Nephron progenitor cell (in vitro differentiated cells): ENCODE measurements around the gene ECEL1.

Experiments
- DNase-seq: peaks from one replicate; pipeline ENCODE4 v3.0.0; 2021
- H3K27ac Mint-ChIP-seq: 2 replicates; pipeline ENCODE4 v1.8.0; 2021; ENCODE audit warnings: mild to moderate bottlenecking, moderate library complexity, mixed read lengths
- H3K27me3 Mint-ChIP-seq: 2 replicates; pipeline ENCODE4 v1.8.0; 2021; ENCODE audit warnings: mild to moderate bottlenecking, low read depth, mixed read lengths; ENCODE audit not compliant: poor library complexity
- H3K36me3 Mint-ChIP-seq: 2 replicates; pipeline ENCODE4 v1.8.0; 2021; ENCODE audit warnings: low read depth, mixed read lengths
- H3K4me1 Mint-ChIP-seq: 2 replicates; pipeline ENCODE4 v1.8.0; 2021; ENCODE audit warnings: mixed read lengths
- H3K4me3 Mint-ChIP-seq: 2 replicates; pipeline ENCODE4 v1.8.0; 2021; ENCODE audit warnings: mild to moderate bottlenecking, moderate library complexity, mixed read lengths
- H3K9me3 Mint-ChIP-seq: 2 replicates; pipeline ENCODE4 v1.8.0; 2021; ENCODE audit warnings: mild to moderate bottlenecking, moderate library complexity, mixed read lengths
- CTCF ChIP-seq: fragments of 200-600 bp; sonication (generic); IDR thresholded peaks from 2 replicates; pipeline ENCODE4 v1.5.0; 2021; ENCODE audit warnings: antibody characterized with exemption

ECEL1 gene

GRCh38 chr2:232466221-232466620 lies 21.4 kb downstream of the ECEL1 start:
- Mint-ChIP-seq H3K27me3 (peaks cover 41% of the 10 kb centered on the region), H3K4me1 (peaks cover 5% of the 10 kb centered on the region), H3K27ac (no peak overlapping the region), H3K9me3 (peaks cover 8% of the 10 kb centered on the region), H3K4me3 (no peak overlapping the region), H3K36me3 (no peaks in the 10 kb centered on the region)
- no peak for TF ChIP-seq CTCF
- no peak for DNase-seq

- no peak for DNase-seq
- Mint-ChIP-seq H3K36me3 (no peaks in the 10 kb centered on the region), H3K9me3 (peaks cover 4% of the 10 kb centered on the region), H3K27ac (no peak overlapping the region), H3K4me3 (no peak overlapping the region), H3K27me3 (peaks cover 34% of the 10 kb centered on the region), H3K4me1 (peaks cover 5% of the 10 kb centered on the region)
- TF ChIP-seq CTCF = no peak
Observed at GRCh38 chr2:232465061-232465460, 22.6 kb downstream of the ECEL1 start.

- H3K36me3 Mint-ChIP-seq = no peaks in the 10 kb centered on the region
- H3K9me3 Mint-ChIP-seq = peaks cover 4% of the 10 kb centered on the region
- no peak overlapping the region for H3K27ac Mint-ChIP-seq
- H3K4me1 Mint-ChIP-seq = peaks cover 5% of the 10 kb centered on the region
- peaks cover 39% of the 10 kb centered on the region for H3K27me3 Mint-ChIP-seq
- H3K4me3 Mint-ChIP-seq = no peak overlapping the region
- DNase-seq = no peak
- no peak for TF ChIP-seq CTCF
Observed at GRCh38 chr2:232464544-232464885, 23.1 kb downstream of the ECEL1 start.

GRCh38 chr2:232463701-232464543 lies 23.7 kb downstream of the ECEL1 start:
- H3K4me1 Mint-ChIP-seq = peaks cover 5% of the 10 kb centered on the region
- TF ChIP-seq CTCF = no peak
- no peak for DNase-seq

GRCh38 chr2:232460171-232460570 lies 27.5 kb downstream of the ECEL1 start:
- TF ChIP-seq CTCF = no peak
- peaks cover 44% of the 10 kb centered on the region for H3K27me3 Mint-ChIP-seq
- H3K4me1 Mint-ChIP-seq = peaks cover 5% of the 10 kb centered on the region
- no peak overlapping the region for H3K4me3 Mint-ChIP-seq
- no peaks in the 10 kb centered on the region for H3K9me3 Mint-ChIP-seq
- H3K36me3 Mint-ChIP-seq = no peaks in the 10 kb centered on the region
- no peak overlapping the region for H3K27ac Mint-ChIP-seq
- DNase-seq = no peak

More at GRCh38 chr2:232463701-232464543, 23.7 kb downstream of the ECEL1 start:
- peaks cover 42% of the 10 kb centered on the region for H3K27me3 Mint-ChIP-seq
- no peaks in the 10 kb centered on the region for H3K36me3 Mint-ChIP-seq
- no peak overlapping the region for H3K4me3 Mint-ChIP-seq
- H3K27ac Mint-ChIP-seq = no peak overlapping the region
- H3K9me3 Mint-ChIP-seq = peaks cover 2% of the 10 kb centered on the region
